ENCODE results near the gene POLD3. TPM values are rescaled to one million over a fixed set of nuclear protein-coding genes. Genes with fewer than 3 reads are reported as not detected.

POLD3 gene
- total RNA-seq, 6 experiments from 2014 or later = 10.1 to 17.5 (median 15.3) TPM

- H3K27me3 Mint-ChIP-seq (ENCODE audit: insufficient read depth) = no peaks in the 10 kb centered on the region
- peaks cover 61% of the 10 kb centered on the region for H3K4me1 Mint-ChIP-seq (ENCODE audit: low read depth)
- H3K36me3 Mint-ChIP-seq (ENCODE audit: low read depth) = peaks cover 9% of the 10 kb centered on the region; the same call in 1 of the 2 replicates
- H3K4me3 Mint-ChIP-seq = no peak overlapping the region
- no peaks in the 10 kb centered on the region for H3K9me3 Mint-ChIP-seq
- no peak overlapping the region for H3K27ac Mint-ChIP-seq
- DNase-seq = no peak
- TF ChIP-seq CTCF (IDR thresholded peaks at IDR 0.05) = no peak
Measured at GRCh38 chr11:74633406-74634393, 41.3 kb downstream of the POLD3 start.

GRCh38 chr11:74634537-74634936, 42.2 kb downstream of the POLD3 start:
- Mint-ChIP-seq H3K36me3 (ENCODE audit: low read depth) (peaks cover 5% of the 10 kb centered on the region; the same call in 1 of the 2 replicates), H3K27me3 (ENCODE audit: insufficient read depth) (no peaks in the 10 kb centered on the region), H3K4me1 (ENCODE audit: low read depth) (peaks cover 61% of the 10 kb centered on the region), H3K9me3 (no peaks in the 10 kb centered on the region), H3K4me3 (no peak overlapping the region), H3K27ac (no peak overlapping the region)
- TF ChIP-seq CTCF (IDR thresholded peaks at IDR 0.05) = peak; percentile 61
- DNase-seq = peak; percentile 13

- DNase-seq = peak; percentile 82
- Mint-ChIP-seq H3K4me1 (ENCODE audit: low read depth) (peaks cover 60% of the 10 kb centered on the region), H3K27ac (peak overlapping the region; percentile 83), H3K27me3 (ENCODE audit: insufficient read depth) (no peaks in the 10 kb centered on the region), H3K9me3 (no peaks in the 10 kb centered on the region), H3K4me3 (no peak overlapping the region), H3K36me3 (ENCODE audit: low read depth) (peaks cover 11% of the 10 kb centered on the region)
- TF ChIP-seq CTCF (IDR thresholded peaks at IDR 0.05) = no peak
Measured at GRCh38 chr11:74636630-74637184, 44.3 kb downstream of the POLD3 start.

- H3K4me3 Mint-ChIP-seq = no peak overlapping the region
- H3K36me3 Mint-ChIP-seq (ENCODE audit: low read depth) = peaks cover 21% of the 10 kb centered on the region
- TF ChIP-seq CTCF (IDR thresholded peaks at IDR 0.05) = no peak
- H3K27me3 Mint-ChIP-seq (ENCODE audit: insufficient read depth) = no peaks in the 10 kb centered on the region
- H3K27ac Mint-ChIP-seq = peak overlapping the region; percentile 83; the same call in 1 of the 2 replicates
- H3K4me1 Mint-ChIP-seq (ENCODE audit: low read depth) = peaks cover 51% of the 10 kb centered on the region
- no peaks in the 10 kb centered on the region for H3K9me3 Mint-ChIP-seq
- DNase-seq = no peak
Measured at GRCh38 chr11:74637700-74638099, 45.3 kb downstream of the POLD3 start.

- Mint-ChIP-seq H3K4me1 (ENCODE audit: low read depth) (peaks cover 39% of the 10 kb centered on the region), H3K4me3 (no peak overlapping the region), H3K36me3 (ENCODE audit: low read depth) (peaks cover 21% of the 10 kb centered on the region), H3K27me3 (ENCODE audit: insufficient read depth) (no peaks in the 10 kb centered on the region), H3K27ac (no peak overlapping the region), H3K9me3 (no peaks in the 10 kb centered on the region)
- TF ChIP-seq CTCF (IDR thresholded peaks at IDR 0.05) = no peak
- no peak for DNase-seq
Measured at GRCh38 chr11:74638869-74639268, 46.5 kb downstream of the POLD3 start.
